ENCODE data around the gene HSD17B2. TPM values are rescaled to one million over a fixed set of nuclear protein-coding genes. Genes with fewer than 3 reads are reported as not detected.
"Not testable (repeated sequence)": the region's sequence is repeated elsewhere in the genome, so short reads cannot be mapped to it uniquely, and the experiment has no call there.

The HSD17B2 gene, protein sequence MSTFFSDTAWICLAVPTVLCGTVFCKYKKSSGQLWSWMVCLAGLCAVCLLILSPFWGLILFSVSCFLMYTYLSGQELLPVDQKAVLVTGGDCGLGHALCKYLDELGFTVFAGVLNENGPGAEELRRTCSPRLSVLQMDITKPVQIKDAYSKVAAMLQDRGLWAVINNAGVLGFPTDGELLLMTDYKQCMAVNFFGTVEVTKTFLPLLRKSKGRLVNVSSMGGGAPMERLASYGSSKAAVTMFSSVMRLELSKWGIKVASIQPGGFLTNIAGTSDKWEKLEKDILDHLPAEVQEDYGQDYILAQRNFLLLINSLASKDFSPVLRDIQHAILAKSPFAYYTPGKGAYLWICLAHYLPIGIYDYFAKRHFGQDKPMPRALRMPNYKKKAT
- total RNA-seq: not detected

DNA sequence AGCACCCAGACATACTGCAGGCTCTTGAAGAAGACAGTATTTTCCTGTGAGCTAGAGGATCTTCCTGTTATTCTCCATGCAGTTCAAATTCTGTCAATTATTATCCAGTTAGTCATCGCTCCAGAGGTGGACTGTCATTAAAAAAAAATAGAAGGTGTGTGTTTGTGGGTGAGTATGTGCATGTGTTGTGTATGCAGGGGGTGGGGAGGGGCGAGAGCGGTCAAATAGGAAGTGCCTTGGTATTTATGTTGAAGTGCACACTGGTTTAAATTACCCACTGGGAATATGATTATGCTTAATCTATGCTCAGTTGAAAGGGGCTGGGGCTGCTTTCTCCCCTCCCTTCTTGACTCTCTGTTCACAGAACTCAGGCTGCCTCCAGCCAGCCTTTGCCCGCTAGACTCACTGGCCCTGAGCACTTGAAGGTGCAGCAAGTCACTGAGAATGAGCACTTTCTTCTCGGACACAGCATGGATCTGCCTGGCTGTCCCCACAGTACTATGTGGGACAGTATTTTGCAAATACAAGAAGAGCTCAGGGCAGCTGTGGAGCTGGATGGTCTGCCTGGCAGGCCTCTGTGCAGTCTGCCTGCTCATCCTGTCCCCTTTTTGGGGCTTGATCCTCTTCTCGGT is at the start of gene HSD17B2:
TSS of gene HSD17B2 (plus strand) at position 273 of the 632 bp plus-strand sequence. CDS start at position 445, 172 bp downstream.
- DNase-seq (ENCODE audit: low spot score) (no peak), ATAC-seq (no peak)
- intact Hi-C loops (cut with DNase I): no loop called here

DNA sequence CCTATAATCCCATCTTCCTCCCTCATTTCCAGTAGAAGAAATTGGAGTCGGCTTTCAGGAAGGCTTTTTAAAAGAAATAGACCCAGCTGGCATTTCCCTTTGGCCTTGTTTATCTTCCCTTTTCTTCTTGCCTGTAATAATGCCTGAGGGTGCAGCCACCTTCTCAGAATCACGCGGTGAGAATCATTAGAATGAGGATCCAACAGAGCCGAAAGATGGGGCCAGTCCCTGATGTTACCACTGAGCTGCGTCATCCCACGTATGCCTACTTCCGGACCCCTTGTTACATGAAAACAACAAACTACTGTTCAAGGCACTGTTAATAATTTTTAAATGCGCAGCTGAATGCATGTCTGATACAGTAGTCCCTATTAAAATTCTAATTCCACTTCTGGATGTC is 47.9 kb upstream of the HSD17B2 start:
- no peak for ATAC-seq
- DNase-seq (ENCODE audit: low spot score): no peak
- intact Hi-C loops (cut with DNase I): no loop called here

DNA sequence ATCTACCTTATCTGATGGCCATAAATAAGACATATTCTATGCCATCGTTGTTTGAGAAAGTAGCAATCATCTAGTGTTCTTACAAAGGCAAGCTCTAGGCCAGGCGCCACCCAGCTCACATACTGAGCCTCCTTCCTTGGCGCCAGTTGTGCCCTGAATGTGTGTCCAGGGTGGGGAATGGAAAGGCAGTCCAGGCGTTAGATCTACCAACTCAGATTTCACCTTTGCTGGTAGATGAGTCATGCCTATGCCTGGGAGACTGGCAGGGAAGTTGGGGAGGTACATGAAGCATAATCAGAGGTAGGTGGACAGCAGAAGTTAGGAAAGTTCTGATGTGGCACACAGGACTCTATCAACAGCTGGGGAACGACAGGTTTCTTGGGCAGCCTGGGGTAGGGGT is 47.3 kb upstream of the HSD17B2 start:
- intact Hi-C loops (cut with DNase I): no loop called here
- DNase-seq (ENCODE audit: low spot score): no peak

DNA sequence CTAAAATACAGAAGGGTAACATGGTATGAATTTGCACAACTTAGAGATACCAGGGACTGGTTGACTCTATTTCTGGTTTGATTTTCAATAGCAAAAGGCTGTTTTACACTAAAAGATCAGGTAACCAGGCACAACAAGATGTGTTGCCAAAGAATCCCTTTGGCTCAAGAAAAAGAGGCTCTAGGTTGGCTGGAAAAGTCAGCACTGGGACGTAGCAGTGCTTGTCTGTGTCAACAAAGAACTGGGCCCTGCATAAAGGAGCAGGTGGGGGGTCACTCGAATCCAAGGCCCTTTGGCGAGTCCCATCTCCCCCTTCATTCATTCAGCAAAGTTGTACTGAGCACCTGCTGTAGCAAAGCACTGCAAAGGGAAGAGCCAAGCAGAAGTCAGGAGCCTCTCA is 42.2 kb upstream of the HSD17B2 start:
- intact Hi-C loops (cut with DNase I): no loop called here
- DNase-seq (ENCODE audit: low spot score): no peak
- ATAC-seq: no peak

More for the DNA sequence above, 47.3 kb upstream of the HSD17B2 start:
- no peak for ATAC-seq

DNA sequence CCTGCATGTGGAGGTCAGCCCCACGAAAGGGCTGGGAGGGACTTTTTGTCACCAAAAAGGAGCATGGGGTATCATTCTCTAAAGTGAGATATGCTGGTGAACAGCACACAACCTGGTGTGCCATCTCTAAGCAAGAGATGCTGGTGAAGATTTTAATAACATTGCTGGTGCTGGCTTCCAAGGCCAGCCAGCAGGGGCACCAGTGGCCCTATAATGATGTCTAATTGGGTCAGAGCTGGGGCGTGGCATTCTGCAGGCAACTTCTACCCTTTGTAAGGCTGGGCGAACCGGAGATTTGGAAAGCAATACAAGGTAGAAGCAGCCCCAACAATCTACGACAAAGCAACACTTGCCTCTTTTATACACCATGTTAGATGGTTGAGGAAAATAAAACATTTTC is 40.6 kb upstream of the HSD17B2 start:
- no peak for ATAC-seq
- DNase-seq (ENCODE audit: low spot score): no peak
- intact Hi-C loops (cut with DNase I): no loop called here

DNA sequence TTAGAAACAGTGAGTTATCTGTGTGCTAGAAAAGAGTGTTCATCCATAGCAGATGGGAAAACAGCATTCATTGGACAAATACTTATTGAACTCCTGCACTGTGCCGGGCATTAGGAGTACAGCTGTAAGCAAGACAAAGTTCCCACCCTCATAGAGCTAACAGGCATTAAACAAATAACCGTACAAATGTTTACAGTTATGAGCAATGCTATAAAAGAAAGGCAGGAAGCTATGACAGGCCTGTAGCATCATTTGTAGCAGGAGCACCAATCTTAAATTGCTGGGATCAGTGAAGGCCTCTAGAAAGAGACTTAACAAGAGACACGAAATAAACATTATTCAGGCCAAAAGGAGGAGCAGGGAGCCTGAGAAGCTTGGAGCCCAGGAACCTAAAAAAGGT is 39.4 kb upstream of the HSD17B2 start:
- ATAC-seq (no peak), DNase-seq (ENCODE audit: low spot score) (no peak)
- intact Hi-C loops (cut with DNase I): loop anchor here (2.0 kb wide), 1 partner anchor 157 kb away; no protein-coding TSS in a partner anchor

DNA sequence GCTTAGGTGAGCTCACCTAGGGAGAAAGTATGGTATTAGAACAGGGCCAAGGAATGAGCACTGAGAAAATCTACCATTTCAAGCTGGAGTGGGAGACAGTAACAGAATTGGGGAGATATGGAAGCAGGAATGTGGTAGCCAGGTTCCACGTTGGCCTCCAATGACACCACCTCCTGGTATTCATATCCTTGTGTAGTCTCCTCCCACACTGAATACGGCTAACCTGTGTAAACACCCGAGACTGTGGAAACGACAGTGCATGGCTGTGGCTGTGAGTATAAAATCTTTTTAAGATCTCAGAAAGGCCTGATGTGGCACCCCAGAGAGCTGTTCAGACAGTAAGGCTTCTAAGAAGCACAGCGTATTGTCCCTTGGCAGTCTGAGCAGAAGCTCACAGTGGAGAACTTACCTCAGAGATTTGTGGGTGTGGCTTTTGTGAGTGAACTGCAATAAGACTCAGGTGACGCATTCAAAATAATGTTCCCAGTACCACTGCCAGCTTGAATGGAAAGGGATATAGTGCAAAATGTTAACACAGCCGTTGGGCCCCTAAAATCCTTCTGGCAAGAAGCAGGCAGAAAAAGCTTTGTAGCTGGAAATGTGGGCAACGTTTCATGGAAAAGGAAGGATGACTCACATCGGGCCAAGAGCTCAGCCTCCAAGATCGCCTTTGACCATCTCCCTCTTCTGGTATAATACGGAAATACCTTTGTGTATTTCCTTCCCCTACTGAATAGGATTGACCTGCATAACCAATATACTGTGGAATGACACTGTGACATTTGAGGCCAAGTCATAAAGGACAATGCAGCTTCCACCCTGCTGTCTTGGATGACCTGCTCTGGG is 38.2 kb upstream of the HSD17B2 start:
- no peak for DNase-seq (ENCODE audit: low spot score)
- intact Hi-C loops (cut with DNase I): loop anchor here (2.0 kb wide), 1 partner anchor 156 kb away; no protein-coding TSS in a partner anchor
- peak; percentile 67 for ATAC-seq

DNA sequence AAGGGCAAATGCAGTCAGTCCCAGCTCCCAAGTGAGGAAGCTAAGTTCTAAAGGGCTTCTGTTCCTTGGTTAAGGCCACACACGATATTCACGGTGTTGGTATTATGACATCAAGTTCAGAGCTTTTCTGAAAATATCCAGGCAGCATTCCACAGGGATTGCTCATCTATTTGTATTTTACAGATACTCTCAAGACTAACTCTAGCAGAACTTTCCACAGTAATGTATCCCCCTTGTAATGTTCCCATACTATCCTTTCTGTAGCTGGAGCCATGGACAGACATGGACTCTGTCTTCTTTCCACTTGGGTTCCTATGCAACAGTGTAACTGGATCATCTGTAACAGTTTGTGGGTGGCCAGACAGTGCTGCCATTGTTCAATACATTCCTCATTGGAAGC is 37.3 kb upstream of the HSD17B2 start:
- peak; percentile 91 for ATAC-seq
- intact Hi-C loops (cut with DNase I): loop anchor here (2.0 kb wide), 1 partner anchor 155 kb away; no protein-coding TSS in a partner anchor

DNA sequence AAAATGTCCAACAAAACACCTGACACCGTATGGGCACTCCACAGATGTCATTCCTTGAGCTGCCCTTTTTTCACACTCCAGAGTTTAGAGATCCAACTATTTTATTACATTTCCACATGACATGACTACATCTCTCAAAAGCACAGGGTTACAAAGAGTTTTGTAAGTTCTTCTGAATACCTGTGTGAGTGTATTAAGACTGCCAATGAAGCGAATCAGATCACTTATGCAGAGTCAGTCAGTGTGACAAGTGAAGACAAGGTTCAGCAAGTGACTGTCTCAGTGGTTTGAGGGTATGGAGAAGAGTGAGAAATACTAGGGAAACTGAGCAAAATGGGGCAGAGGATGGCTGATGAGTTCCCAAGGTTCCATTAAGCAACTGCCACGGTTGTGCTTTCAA is 32.2 kb upstream of the HSD17B2 start:
- ATAC-seq (no peak), DNase-seq (ENCODE audit: low spot score) (no peak)
- intact Hi-C loops (cut with DNase I): no loop called here

More for the DNA sequence above, 37.3 kb upstream of the HSD17B2 start:
- no peak for DNase-seq (ENCODE audit: low spot score)

DNA sequence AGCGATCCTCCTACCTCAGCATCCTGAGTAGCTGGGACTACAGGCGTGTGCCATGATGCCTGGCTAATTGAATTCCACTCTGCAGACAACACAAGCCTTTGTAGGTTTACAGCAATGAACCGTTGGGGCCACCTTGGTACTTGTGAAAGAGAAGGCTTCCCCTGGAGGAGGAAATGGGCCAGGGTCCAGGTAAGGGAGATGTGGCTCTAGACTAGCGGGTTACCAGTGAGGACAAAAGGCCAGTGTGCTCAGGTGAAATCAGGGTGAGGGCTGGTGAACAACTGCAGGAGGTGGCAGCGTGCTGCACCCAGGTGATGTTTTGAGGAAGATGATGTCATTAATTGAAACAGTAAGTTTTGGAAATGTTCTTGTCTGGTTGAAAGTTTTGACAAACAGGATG is 30.5 kb upstream of the HSD17B2 start:
- intact Hi-C loops (cut with DNase I): no loop called here
- DNase-seq (ENCODE audit: low spot score) (no peak), ATAC-seq (no peak)

DNA sequence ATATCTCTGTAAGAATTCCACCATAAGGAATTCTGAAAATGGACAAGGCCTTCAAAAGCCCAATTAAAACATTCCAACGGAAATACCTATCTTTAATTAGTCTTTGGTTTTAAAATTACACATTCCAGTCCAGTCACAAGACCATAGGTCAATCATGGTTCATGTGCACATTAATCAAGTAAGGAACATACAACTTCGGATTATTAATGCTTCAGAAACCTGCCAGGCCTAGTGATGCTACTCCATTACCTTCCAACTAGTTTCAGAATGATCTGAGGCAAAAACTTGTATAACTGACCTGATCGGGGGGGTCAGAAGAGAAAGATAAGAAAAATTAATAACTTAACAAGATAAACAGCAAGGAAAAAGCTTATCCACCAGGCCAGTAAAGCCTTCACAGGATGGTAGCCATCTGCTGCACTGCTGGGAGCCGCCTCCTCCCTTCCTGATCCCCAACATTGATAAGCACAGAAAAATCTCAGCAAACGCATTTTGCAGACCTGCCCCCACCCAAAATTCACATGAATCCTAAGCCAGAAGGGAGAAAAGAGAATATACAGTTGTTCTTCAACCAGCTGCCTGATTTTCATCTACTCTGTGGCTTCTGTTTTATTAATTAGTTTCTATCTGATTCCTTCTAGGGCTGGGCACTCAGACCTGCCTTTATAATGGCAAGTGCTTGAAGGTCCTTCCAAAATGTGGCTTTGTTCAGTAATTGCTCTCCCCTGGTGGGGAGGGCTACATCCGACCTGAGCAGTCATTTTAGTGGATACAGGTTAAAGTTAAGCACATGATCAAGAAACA is 29.8 kb upstream of the HSD17B2 start:
- DNase-seq (ENCODE audit: low spot score): no peak
- no peak for ATAC-seq
- intact Hi-C loops (cut with DNase I): no loop called here

DNA sequence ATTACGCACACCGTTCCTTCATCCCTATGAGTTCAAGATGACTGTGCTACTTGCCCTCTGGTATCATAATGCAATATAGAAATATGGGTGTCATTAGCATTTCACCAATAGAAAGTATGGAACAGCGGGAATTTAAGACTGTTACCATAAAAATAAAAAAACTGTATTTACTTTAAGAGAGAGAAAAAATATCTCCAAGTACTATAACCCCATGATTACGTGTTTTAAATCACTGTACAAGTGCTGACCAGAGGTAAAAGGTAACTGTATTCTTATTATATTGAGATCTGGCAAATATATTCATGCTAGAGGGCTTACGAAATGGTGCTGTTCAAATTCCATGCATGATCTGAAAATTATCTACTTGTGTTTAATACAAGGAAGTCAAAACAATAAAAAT is 29.0 kb upstream of the HSD17B2 start:
- DNase-seq (ENCODE audit: low spot score) (no peak), ATAC-seq (no peak)

DNA sequence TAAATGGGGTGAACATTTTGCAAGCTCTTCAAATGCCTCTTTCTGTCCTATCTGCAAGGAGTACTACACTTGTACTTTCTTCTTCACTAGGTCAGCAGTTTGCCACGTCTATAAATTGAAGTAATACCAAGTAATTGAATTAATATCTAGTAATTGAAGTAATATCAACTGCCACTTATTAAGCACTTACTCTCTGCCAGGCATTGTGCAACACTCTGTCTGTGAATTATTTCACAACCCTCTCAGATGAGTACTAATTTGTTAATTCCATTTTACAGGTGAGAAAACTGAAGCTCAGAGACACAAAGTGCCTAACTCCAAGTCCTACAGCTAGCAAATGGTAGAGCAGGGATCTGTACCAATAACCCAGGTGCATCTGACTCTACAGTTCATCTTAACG is 27.9 kb upstream of the HSD17B2 start:
- intact Hi-C loops (cut with DNase I): no loop called here
- ATAC-seq: no peak
- no peak for DNase-seq (ENCODE audit: low spot score)

More for the DNA sequence above, 29.0 kb upstream of the HSD17B2 start:
- intact Hi-C loops (cut with DNase I): no loop called here

DNA sequence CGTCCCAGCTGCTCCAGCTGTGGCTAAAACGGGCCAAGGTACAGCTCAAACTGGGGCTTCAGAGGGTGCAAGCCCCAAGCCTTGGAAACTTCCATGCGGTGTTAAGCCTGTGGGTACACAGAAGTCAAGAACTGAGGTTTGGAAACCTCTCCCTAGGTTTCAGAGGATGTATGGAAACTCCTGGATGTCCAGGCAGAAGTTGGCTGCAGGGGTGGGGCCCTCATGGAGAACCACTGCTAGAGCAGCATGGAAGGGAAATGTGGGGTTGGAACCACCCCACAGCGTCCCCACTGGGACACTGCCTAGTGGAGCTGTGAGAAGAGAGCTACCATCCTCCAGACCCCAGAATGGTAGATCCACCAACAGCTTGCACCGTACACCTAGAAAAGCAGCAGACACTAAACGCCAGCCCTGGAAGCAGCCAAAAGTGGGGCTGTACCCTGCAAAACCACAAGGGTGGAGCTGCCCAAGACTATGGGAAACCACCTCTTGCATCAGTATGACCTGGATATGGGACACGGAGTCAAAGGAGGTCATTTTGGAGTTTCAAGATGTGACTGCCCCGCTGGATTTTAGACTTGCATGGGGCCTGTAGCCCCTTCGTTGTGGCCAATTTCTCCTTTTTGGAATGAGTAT is 26.0 kb upstream of the HSD17B2 start:
- DNase-seq (ENCODE audit: low spot score) (no peak), ATAC-seq (no peak)
- intact Hi-C loops (cut with DNase I): no loop called here

DNA sequence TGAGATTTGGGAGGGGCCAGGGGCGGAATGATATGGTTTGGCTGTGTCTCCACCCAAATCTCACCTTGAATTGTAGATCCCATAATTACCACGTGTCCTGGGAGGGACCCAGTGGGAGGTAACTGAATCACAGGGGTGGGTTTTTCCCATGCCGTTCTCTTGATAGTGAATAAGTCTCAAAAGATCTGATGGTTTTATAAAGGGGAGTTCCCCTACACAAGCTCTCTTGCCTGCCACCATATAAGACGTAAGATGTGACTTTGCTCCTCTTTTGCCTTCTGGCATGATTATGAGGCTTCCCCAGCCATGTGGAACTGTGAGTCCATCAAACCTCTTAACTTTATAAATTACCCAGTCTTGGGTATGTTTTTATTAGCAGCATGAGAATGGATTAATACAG is 25.3 kb upstream of the HSD17B2 start:
- intact Hi-C loops (cut with DNase I); DNase-seq (ENCODE audit: low spot score); ATAC-seq: not testable (repeated sequence)

DNA sequence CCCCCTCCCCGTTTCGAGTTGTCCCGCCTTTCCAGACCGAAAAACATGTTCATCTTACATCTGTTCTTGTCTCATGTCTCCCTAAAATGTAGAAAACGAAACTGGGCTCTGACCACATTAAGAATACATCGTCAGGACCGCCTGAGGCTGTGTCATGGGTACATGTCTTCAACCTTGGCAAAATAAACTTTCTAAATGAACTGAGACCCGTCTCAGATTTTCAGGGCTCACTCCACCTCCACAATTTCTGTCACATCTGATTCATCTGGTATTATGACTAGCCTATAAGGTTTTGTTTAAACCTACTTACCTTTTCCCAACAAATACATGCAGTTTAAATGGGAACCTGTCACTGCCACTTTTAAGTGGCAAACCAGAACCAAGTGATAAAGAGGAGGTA is 24.4 kb upstream of the HSD17B2 start:
- intact Hi-C loops (cut with DNase I): no loop called here
- no peak for DNase-seq (ENCODE audit: low spot score)
- ATAC-seq: no peak

DNA sequence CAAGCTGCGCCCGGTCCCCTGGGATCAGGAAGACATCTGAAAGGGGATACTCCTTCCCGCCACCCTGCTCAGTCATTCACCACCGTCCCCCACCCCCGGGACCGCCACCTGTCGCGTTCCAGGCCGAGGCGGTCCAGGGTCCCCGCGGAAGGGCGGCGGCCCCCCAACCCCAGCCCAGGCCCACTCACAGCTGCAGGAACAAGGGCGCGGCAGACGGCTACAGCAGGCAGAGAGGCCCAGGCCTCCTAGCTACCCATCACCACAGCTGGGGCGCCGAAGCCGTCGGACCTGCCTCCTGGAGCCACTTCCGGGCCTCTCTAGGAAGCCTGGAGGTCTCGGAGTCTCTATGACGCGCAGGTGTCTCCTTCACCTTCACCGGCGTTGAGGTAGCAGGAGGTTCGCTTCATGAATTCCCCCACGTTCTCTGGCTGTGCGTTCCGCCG is 23.8 kb upstream of the HSD17B2 start, which contains the start of gene SDR42E1:
TSS of gene SDR42E1 (minus strand) at position 272 of the 443 bp plus-strand sequence. CDS start 10,612 bp downstream, outside the sequence.
- ATAC-seq (no peak), DNase-seq (ENCODE audit: low spot score) (no peak)
- intact Hi-C loops (cut with DNase I): no loop called here

DNA sequence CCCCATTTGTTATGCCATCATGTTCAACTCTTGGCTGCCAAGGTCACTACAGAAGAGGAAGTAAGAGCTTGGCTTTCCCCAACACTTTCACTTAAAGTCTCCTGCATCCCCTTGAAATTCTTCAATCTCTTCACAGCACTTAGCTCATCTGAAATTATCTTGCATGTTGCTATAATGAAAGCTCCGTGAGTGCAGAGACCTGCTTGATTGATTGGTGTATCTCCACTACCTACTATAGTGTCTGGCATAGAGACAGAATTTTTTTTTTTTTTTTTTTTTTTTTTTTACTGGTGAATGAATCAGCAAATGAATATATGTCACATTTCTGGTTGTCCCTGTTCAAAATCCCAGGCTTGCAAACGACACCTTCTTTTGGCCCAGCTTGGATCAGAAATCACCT is 21.9 kb upstream of the HSD17B2 start:
- ATAC-seq (no peak), DNase-seq (ENCODE audit: low spot score) (no peak)

More for the DNA sequence above, 21.9 kb upstream of the HSD17B2 start:
- intact Hi-C loops (cut with DNase I): no loop called here

All from sciatic nerve (tissue), 2 donors.